K562 (cell line): Measurements from ENCODE around the gene KPNA1. TPM values are rescaled to one million over a fixed set of nuclear protein-coding genes. Genes with fewer than 3 reads are reported as not detected.

ENCODE experiments used
- CBFA2T3 ChIP-seq: fragments of 450-650 bp; IDR thresholded peaks from 2 replicates; pipeline ENCODE4 v1.6.1; 2017
- DMBX1 ChIP-seq: fragments of 250-450 bp; sonication (Bioruptor Pico); IDR thresholded peaks from 2 replicates; pipeline ENCODE4 v1.8.0; 2022; ENCODE audit warnings: inconsistent platforms, mild to moderate bottlenecking, moderate library complexity, borderline replicate concordance
- HNRNPL ChIP-seq: fragments of 200-400 bp; formaldehyde crosslinking; IDR thresholded peaks from 2 replicates; pipeline ENCODE4 v1.6.1; 2017; ENCODE audit warnings: low read depth, mild to moderate bottlenecking, low read length
- JUND ChIP-seq, 2 experiments: IDR thresholded peaks; 2 replicates in 1 of 2; 3 replicates in 1 of 2; pipeline ENCODE4 v1.6.1; 2011; ENCODE audit warnings: borderline replicate concordance in 2 of 2, low read depth in 2 of 2, low read length in 2 of 2, improper control_type of control experiment in 1 of 2, missing biosample characterization in 1 of 2, missing genetic modification characterization in 1 of 2, missing genetic modification reagents in 1 of 2
- MBD2 ChIP-seq: sonication (generic); IDR thresholded peaks from 2 replicates; pipeline ENCODE4 v1.6.1; 2016; ENCODE audit warnings: low read depth, borderline replicate concordance
- MEIS2 ChIP-seq: fragments of 450-650 bp; IDR thresholded peaks from 2 replicates; pipeline ENCODE4 v1.6.1; 2014; ENCODE audit warnings: mild to moderate bottlenecking; ENCODE audit not compliant: partially characterized antibody
- POLR2G ChIP-seq: fragments of 200-400 bp; formaldehyde crosslinking; IDR thresholded peaks from 2 replicates; pipeline ENCODE4 v1.6.1; 2017; ENCODE audit warnings: low read depth, mild to moderate bottlenecking, antibody characterized with exemption, low read length, moderate library complexity
- RBFOX2 ChIP-seq: fragments of 200-400 bp; formaldehyde crosslinking; IDR thresholded peaks from 2 replicates; pipeline ENCODE4 v1.6.1; 2017; ENCODE audit warnings: low read depth, mild to moderate bottlenecking, low read length, moderate library complexity
- SAP30 ChIP-seq: fragments of 200-600 bp; sonication (generic); IDR thresholded peaks from 2 replicates; pipeline ENCODE4 v1.6.1; 2012; ENCODE audit warnings: borderline replicate concordance, low read depth, mild to moderate bottlenecking, moderate library complexity, low read length, control low read depth, inconsistent platforms; ENCODE audit not compliant: insufficient read depth, poor library complexity, severe bottlenecking
- SIN3A ChIP-seq, 2 experiments: fragments of 150-350 bp in 1 of 2; IDR thresholded peaks; 2 replicates each; pipeline ENCODE4 v1.6.1; 2011 to 2016; ENCODE audit warnings: borderline replicate concordance in 2 of 2, low read depth in 2 of 2, low read length in 2 of 2, mild to moderate bottlenecking in 2 of 2, moderate library complexity in 2 of 2; ENCODE audit not compliant: control insufficient read depth in 1 of 2
- SMARCA5 ChIP-seq: fragments of 450-650 bp; IDR thresholded peaks from 2 replicates; pipeline ENCODE4 v1.6.1; 2016
- ZNF589 ChIP-seq: fragments of 200-800 bp; sonication (Bioruptor generic); IDR thresholded peaks from 2 replicates; pipeline ENCODE4 v1.6.1; 2016; ENCODE audit warnings: low read depth, missing genetic modification characterization, missing compliant biosample characterization
- polyA plus RNA-seq, 8 experiments: library from polyadenylated mRNA; depleted of rRNA in 4 of 8; stranded (reverse) in 5 of 8; unstranded in 3 of 8; fragments of >200 nt; fragmentation: Nextera tagmentation in 2 of 8; fragmentation: Illumina TruSeq in 1 of 8; extraction: Ambion mirVana in 2 of 8; extraction: Trizol in 1 of 8; gene quantifications; 2 replicates each; pipeline versions ENCODE4 v1.2.1 to v1.2.3, GENCODE V29; 2011 to 2014; ENCODE audit warnings: inconsistent platforms in 1 of 8, missing spikeins in 1 of 8
- total RNA-seq, 7 experiments: library from RNA; depleted of rRNA in 6 of 7; stranded (reverse); fragments of >200 nt in 6 of 7; fragmentation: Illumina TruSeq in 2 of 7; extraction: Trizol in 2 of 7; gene quantifications; 2 replicates each; pipeline versions ENCODE4 v1.2.1 to v1.2.3, GENCODE V29; 2011 to 2021; ENCODE audit warnings: low replicate concordance in 1 of 7
- TF ChIP-seq, protein P1 (sequence below): sonication (generic); formaldehyde crosslinking; IDR thresholded peaks from 2 replicates; pipeline ENCODE4 v1.8.1; 2022; ENCODE audit warnings: missing genetic modification reagents
- TF ChIP-seq, protein P2 (sequence below): fragments of 250-450 bp; sonication (Bioruptor Pico); IDR thresholded peaks from 2 replicates; pipeline ENCODE4 v1.9.0; 2021; ENCODE audit warnings: mild to moderate bottlenecking, inconsistent platforms
- TF ChIP-seq, protein P3 (sequence below): fragments of 450-650 bp; IDR thresholded peaks from 2 replicates; pipeline ENCODE4 v1.7.0; 2016; ENCODE audit warnings: borderline replicate concordance
- TF ChIP-seq, protein P4 (sequence below): sonication (generic); formaldehyde crosslinking; IDR thresholded peaks from 2 replicates; pipeline ENCODE4 v1.9.0; 2022; ENCODE audit warnings: mild to moderate bottlenecking, missing genetic modification reagents

The KPNA1 gene
- total and polyA plus RNA-seq, 9 of the 15 experiments (the other 6 are each of a cell fraction or from before 2014, with no cell fraction given), result 9.3 to 53.8 (median 33.5) TPM

DNA sequence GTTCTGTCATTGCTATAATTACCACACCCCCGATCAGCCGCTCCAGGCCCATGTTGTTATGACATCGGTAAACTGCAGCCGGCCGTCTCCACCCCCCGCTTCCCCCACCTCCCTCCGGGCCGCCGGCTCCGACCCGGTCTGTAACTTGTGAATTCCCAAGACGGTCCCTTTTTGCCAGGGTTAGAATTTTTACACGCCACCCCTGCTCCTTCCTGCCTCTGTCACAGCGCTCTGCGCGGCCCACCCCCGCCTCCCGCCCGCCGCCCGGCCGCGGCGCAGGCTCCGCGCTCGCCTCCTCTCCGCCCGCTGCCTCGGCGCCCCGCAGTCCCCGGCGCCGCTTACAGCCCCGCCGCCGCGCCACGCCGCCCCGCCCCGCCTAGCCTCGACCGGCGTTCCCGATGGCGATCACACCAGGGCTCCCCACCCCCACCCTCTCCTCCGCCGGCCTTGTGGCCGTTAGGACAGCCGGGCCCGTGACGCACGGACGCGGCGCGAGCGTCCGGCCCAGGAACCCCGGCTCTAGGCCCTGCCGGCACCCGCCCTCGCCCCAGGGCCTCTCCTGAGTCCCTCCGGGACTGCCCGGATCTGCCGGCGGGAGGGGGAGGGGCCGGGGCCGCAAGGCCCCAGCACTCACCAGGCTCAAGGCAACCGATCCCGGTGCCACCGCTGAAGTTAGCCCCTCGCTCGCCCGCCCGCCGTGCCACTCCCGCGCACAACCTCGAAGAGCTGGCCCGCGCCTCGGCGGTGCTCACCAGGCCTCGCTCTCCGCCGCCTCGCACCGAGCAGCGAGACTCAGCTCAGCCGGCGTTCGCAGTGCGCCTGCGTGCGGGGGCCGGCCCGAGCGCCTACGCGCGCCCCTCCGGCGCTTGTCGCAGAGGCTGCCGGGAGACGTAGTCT, at the start of gene KPNA1 (continued):
- TF ChIP-seq, protein P1, sequence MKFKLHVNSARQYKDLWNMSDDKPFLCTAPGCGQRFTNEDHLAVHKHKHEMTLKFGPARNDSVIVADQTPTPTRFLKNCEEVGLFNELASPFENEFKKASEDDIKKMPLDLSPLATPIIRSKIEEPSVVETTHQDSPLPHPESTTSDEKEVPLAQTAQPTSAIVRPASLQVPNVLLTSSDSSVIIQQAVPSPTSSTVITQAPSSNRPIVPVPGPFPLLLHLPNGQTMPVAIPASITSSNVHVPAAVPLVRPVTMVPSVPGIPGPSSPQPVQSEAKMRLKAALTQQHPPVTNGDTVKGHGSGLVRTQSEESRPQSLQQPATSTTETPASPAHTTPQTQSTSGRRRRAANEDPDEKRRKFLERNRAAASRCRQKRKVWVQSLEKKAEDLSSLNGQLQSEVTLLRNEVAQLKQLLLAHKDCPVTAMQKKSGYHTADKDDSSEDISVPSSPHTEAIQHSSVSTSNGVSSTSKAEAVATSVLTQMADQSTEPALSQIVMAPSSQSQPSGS (CRISPR knock-in tag), result 0 out of 2 replicates have a peak, but pooled peaks have one; percentile 26
- TF ChIP-seq HNRNPL, result 0 out of 2 replicates have a peak, but pooled peaks have one; percentile 28
- peak; percentile 97 for TF ChIP-seq POLR2G
- TF ChIP-seq MEIS2, result peak; percentile 70
- TF ChIP-seq, protein P2, sequence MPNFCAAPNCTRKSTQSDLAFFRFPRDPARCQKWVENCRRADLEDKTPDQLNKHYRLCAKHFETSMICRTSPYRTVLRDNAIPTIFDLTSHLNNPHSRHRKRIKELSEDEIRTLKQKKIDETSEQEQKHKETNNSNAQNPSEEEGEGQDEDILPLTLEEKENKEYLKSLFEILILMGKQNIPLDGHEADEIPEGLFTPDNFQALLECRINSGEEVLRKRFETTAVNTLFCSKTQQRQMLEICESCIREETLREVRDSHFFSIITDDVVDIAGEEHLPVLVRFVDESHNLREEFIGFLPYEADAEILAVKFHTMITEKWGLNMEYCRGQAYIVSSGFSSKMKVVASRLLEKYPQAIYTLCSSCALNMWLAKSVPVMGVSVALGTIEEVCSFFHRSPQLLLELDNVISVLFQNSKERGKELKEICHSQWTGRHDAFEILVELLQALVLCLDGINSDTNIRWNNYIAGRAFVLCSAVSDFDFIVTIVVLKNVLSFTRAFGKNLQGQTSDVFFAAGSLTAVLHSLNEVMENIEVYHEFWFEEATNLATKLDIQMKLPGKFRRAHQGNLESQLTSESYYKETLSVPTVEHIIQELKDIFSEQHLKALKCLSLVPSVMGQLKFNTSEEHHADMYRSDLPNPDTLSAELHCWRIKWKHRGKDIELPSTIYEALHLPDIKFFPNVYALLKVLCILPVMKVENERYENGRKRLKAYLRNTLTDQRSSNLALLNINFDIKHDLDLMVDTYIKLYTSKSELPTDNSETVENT (CRISPR knock-in tag), result peak; percentile 75
- 0 out of 2 replicates have a peak, but pooled peaks have one; percentile 2 for TF ChIP-seq CBFA2T3
- TF ChIP-seq SMARCA5, result no peak
- TF ChIP-seq DMBX1 (CRISPR knock-in tag), result no peak
- TF ChIP-seq, protein P3, sequence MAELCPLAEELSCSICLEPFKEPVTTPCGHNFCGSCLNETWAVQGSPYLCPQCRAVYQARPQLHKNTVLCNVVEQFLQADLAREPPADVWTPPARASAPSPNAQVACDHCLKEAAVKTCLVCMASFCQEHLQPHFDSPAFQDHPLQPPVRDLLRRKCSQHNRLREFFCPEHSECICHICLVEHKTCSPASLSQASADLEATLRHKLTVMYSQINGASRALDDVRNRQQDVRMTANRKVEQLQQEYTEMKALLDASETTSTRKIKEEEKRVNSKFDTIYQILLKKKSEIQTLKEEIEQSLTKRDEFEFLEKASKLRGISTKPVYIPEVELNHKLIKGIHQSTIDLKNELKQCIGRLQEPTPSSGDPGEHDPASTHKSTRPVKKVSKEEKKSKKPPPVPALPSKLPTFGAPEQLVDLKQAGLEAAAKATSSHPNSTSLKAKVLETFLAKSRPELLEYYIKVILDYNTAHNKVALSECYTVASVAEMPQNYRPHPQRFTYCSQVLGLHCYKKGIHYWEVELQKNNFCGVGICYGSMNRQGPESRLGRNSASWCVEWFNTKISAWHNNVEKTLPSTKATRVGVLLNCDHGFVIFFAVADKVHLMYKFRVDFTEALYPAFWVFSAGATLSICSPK, result no peak
- TF ChIP-seq, protein P4, sequence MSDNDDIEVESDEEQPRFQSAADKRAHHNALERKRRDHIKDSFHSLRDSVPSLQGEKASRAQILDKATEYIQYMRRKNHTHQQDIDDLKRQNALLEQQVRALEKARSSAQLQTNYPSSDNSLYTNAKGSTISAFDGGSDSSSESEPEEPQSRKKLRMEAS (CRISPR knock-in tag), result peak; percentile 63
- peak; percentile 95 for TF ChIP-seq RBFOX2
- peak; percentile 22 for TF ChIP-seq SAP30
- TF ChIP-seq MBD2, result peak; percentile 40; the same call in 1 of the 2 replicates
- peak; percentile 89 to 94; a peak in 3 of 4 replicates for TF ChIP-seq SIN3A (IDR thresholded peaks at IDR 0.05; ENCODE audit: borderline replicate concordance in 2 of 2, control insufficient read depth in 1 of 2, low read depth in 2 of 2, low read length in 2 of 2)
- 0 out of 2 replicates have a peak, but pooled peaks have one; percentile 30 for TF ChIP-seq ZNF589 (CRISPR knock-in tag)
- peak; percentile 30; the same call in 1 of the 2 replicates for TF ChIP-seq JUND (IDR thresholded peaks at IDR 0.05; ENCODE audit: borderline replicate concordance, low read depth, low read length)
- no peak for TF ChIP-seq JUND (tag; IDR thresholded peaks at IDR 0.05; ENCODE audit: borderline replicate concordance, low read depth, low read length)
